ENCODE measurements around the gene RNF215.
A peak's percentile ranks its signal among the peaks of the same experiment; 100 is the strongest.

Gene RNF215

GRCh38 chr22:30397656-30398635, 10.7 kb upstream of the RNF215 start:
- TF ChIP-seq CTCF (IDR thresholded peaks at IDR 0.05; ENCODE audit: low read depth, low read length, missing control alignments): no peak
- peak overlapping the region; percentile 70 for H3K4me3 ChIP-seq (ENCODE audit: low read depth, low read length)
- no peak for DNase-seq (ENCODE audit: low read depth)
- in situ Hi-C loops (cut with HindIII; ENCODE audit: low sequenced_read_pairs): no loop called here

GRCh38 chr22:30396871-30397655, 9.9 kb upstream of the RNF215 start, which contains the start of gene SEC14L2:
TSS of gene SEC14L2 (plus strand) at chr22:30397018. CDS start at chr22:30397117, 99 bp downstream.
- H3K4me3 ChIP-seq (ENCODE audit: low read depth, low read length): peak within 1 kb of the TSS; percentile 70
- no peak for DNase-seq (ENCODE audit: low read depth)
- TF ChIP-seq CTCF (IDR thresholded peaks at IDR 0.05; ENCODE audit: low read depth, low read length, missing control alignments): no peak
- in situ Hi-C loops (cut with HindIII; ENCODE audit: low sequenced_read_pairs): no loop called here

- DNase-seq (ENCODE audit: low read depth): no peak
- TF ChIP-seq CTCF (IDR thresholded peaks at IDR 0.05; ENCODE audit: low read depth, low read length, missing control alignments): no peak
- in situ Hi-C loops (cut with HindIII; ENCODE audit: low sequenced_read_pairs): no loop called here
- no peak overlapping the region for H3K4me3 ChIP-seq (ENCODE audit: low read depth, low read length)
These were observed 6.7 kb upstream of the RNF215 start for GRCh38 chr22:30393885-30394284.

GRCh38 chr22:30393322-30393680, 6.1 kb upstream of the RNF215 start:
- DNase-seq (ENCODE audit: low read depth): no peak
- in situ Hi-C loops (cut with HindIII; ENCODE audit: low sequenced_read_pairs): no loop called here
- no peak overlapping the region for H3K4me3 ChIP-seq (ENCODE audit: low read depth, low read length)
- no peak for TF ChIP-seq CTCF (IDR thresholded peaks at IDR 0.05; ENCODE audit: low read depth, low read length, missing control alignments)

GRCh38 chr22:30392661-30393321, 5.6 kb upstream of the RNF215 start:
- DNase-seq (ENCODE audit: low read depth): no peak
- TF ChIP-seq CTCF (IDR thresholded peaks at IDR 0.05; ENCODE audit: low read depth, low read length, missing control alignments): no peak
- no peak overlapping the region for H3K4me3 ChIP-seq (ENCODE audit: low read depth, low read length)
- in situ Hi-C loops (cut with HindIII; ENCODE audit: low sequenced_read_pairs): no loop called here
